ENCODE data around the gene REPIN1. TPM values are rescaled to one million over a fixed set of nuclear protein-coding genes. Genes with fewer than 3 reads are reported as not detected.

Gene REPIN1
- total RNA-seq, 1 experiment from 2014 or later, result 129 TPM

- DNase-seq (ENCODE audit: low read depth), result peak; percentile 40
Observed at GRCh38 chr7:150406567-150407421, 38.2 kb downstream of the REPIN1 start.

GRCh38 chr7:150407588-150408392 is 39.2 kb downstream of the REPIN1 start:
- DNase-seq (ENCODE audit: low read depth), result no peak

DNA sequence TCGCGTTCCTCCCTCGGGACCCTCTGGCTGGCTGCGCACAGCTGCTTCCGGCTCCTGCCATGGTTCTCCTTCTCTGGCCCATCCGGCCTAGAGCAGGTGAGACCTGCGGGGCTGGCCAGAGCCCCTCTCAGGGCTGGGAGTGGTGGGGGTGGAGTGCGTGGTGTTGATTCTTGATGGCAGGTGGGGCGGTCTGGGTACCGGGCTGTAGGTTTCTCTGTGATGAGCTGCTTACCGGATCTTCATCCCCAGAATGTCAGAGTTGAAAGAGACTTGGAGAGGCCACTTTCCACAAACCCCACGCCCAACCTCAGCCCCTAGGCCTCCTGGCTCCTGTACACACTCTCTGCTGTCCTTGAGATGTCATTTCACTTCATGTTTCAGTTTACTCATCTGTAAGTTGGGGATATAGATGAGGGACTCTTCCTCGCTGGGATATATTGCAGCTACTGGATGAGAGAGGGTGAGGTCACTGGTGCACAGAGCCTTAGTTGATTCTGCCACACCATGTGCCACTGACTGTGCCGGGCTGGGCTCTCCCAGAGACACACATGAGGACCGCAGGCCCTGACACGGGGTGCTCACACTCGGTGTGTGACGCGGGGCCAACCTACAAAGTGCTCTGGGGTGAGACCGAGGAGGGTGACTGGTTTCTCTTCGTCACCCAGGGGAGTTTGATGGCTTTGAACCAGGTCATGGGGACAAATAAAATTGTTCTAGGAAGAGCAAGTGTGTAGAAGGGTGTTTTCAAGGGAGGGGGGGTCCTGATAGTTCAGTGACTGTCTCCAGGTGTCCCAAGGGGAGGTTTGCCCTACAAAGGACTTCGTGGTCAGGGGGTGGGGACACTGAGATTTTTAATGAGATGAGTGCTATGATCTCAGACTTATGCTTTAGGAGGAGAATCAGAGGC is 40.0 kb downstream of the REPIN1 start:
- no peak for DNase-seq (ENCODE audit: low read depth)

DNA sequence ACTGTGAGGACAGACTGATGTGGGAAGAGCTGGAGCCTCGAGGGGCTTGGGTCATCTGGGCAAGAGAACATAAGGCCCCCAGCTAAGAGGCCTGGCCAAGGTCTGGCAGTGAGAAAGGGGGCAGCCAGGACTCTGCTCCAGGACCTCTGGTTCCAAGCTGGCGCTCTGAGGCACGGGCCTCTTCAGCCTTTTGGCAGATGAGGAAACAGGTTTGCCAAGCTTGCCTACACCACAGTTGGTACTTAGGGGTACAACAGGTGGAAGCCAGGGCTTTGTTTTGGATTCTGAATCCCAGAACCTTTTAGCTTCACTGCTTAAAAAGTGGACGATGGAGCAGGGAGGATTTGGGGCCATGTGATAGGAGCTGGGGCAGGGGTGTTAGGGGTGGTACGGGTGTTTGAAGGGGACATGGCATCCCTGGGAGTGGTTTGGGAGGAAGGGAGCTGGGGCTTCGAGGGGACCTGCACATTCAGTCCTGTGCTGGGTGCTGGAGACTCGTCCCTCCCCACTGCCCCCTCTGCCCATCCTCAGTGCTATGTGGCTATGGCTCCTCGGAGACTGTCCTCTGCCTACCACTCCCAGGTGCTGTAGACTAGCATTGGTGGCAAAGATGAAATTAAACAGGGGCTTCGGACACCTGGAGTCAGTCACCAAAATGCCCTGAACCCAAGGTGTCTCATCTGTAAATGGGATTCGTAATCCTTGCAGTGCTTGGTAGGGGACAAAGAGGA is 40.8 kb downstream of the REPIN1 start:
- no peak for DNase-seq (ENCODE audit: low read depth)

- DNase-seq (ENCODE audit: low read depth), result no peak
Observed at GRCh38 chr7:150410131-150410530, 41.5 kb downstream of the REPIN1 start.

GRCh38 chr7:150410680-150411346 is 42.2 kb downstream of the REPIN1 start:
- no peak for DNase-seq (ENCODE audit: low read depth)

GRCh38 chr7:150411606-150412005 is 43.0 kb downstream of the REPIN1 start:
- DNase-seq (ENCODE audit: low read depth), result no peak

GRCh38 chr7:150412016-150412415 is 43.4 kb downstream of the REPIN1 start:
- no peak for DNase-seq (ENCODE audit: low read depth)

DNA sequence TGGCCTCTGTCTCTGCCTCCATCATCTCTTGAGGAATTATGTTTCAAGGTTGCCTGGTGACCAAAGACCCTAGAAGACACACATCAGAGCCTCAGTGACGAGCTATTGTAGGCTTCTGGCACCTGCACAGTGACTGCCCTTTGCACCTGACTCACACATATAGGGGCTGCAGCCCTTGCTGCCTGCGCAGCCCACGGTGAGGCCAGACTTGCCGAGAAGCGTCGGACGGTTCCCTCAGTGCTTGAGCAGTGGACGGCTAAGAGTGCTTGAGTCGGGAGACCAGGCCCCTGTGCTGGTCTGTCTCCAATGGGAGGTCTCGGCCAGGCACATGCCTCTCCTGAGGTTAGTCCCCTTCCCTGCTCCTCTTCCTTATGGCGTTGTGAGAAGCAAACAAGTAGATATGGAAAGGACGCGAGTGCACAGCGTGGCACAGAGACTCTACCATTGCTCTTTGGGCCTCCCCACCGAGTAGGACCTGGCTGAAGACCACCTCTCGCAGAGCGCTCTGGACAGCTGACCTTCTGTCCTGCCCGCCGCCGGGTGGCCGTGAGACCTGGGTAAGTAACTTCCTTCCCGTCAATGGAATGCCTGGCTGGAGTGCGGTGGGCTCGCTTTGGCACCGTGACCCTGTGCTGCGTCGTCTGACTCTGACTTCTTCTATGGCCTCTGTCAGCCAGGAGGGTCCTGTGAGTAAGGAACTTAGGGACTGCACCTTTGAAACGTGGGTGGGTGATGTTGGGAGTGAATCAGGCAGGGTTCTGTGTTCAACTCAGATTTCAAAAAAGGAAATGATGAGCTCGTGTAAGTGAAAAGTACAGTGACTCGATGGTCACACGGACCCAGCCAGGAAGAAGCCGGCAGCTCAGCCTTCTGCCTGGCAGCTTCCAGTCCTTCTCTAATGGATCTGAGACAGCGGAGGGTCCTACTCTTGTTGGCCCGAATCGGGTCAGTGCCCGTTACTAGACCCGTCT is 44.2 kb downstream of the REPIN1 start:
- no peak for DNase-seq (ENCODE audit: low read depth)

- no peak for DNase-seq (ENCODE audit: low read depth)
Observed at GRCh38 chr7:150413640-150414081, 45.0 kb downstream of the REPIN1 start.

- DNase-seq (ENCODE audit: low read depth), result no peak
Observed at GRCh38 chr7:150415161-150416153, 46.8 kb downstream of the REPIN1 start.

- no peak for DNase-seq (ENCODE audit: low read depth)
Observed at GRCh38 chr7:150417239-150417638, 48.6 kb downstream of the REPIN1 start.

GRCh38 chr7:150417863-150418262 is 49.2 kb downstream of the REPIN1 start:
- no peak for DNase-seq (ENCODE audit: low read depth)

DNA sequence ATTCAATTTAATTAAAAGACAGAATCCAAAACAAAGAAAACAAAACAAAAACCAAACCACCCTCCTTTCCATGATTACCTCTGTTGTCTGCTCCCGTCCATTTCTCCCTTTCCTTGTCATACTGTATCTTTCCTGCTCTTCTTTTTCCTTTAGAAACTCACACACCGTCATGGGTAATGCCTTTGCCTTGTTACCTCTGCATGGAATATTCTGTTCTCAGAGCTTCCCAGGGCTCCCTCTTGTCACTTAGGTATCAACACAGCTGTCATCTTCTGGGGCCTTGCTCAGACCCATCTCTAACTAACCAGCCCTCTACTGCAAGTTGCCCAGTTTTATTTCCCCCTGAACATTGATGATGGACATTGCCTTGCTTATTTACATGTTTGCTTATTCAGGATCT is 51.6 kb downstream of the REPIN1 start:
- no peak for DNase-seq (ENCODE audit: low read depth)

DNA sequence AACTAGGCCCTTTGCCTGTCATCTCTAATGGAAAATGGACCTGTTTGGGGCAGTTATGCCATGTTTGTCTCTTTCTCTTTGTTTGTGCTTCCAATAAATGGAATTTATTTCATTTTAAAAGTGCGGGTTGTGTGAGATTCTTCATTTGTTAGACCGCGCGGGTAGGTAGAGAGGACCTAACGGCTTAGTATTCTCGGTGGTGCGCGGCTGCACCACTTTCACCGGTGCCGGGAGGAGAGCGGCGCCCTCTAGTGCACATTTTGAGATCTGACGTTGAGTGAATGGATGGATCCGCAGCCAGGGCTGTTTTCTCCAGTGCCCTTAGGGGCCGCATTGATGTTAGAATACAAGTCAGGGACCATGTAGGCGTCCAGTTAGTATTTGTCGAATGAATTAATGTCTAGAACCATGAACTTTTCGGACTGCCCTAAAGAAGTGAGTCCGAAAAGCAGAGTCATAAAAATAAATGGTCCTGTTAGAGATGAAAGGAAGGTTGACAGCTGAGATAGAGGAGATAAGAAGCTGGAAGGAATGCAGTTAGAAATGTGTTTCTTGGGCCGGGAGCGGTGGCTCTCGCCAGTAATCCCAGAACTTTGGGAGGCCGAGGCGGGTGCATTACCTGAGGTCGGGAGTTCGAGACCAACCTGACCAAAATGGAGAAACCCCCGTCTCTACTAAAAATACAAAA is 52.5 kb downstream of the REPIN1 start:
- DNase-seq (ENCODE audit: low read depth), result peak; percentile 89

GRCh38 chr7:150421831-150422230 is 53.2 kb downstream of the REPIN1 start:
- DNase-seq (ENCODE audit: low read depth), result no peak
